ENCODE measurements around the gene DNAH10. TPM values are rescaled to one million over a fixed set of nuclear protein-coding genes. Genes with fewer than 3 reads are reported as not detected.

The DNAH10 gene
- total RNA-seq, 1 donor from 2014 or later = 1.2 TPM

GRCh38 chr12:123843912-123844748, 82.0 kb downstream of the DNAH10 start:
- no peak for DNase-seq (ENCODE audit: low spot score)
- H3K4me1 Mint-ChIP-seq (ENCODE audit: low read depth) = no peaks in the 10 kb centered on the region
- H3K4me3 Mint-ChIP-seq (ENCODE audit: unreplicated experiment) = no peak overlapping the region
- no peaks in the 10 kb centered on the region for H3K36me3 Mint-ChIP-seq (ENCODE audit: low read depth)
- TF ChIP-seq CTCF (IDR thresholded peaks at IDR 0.05) = no peak
- no peak overlapping the region for H3K27ac Mint-ChIP-seq (ENCODE audit: unreplicated experiment)
- no peaks in the 10 kb centered on the region for H3K9me3 Mint-ChIP-seq (ENCODE audit: low read depth)
- peaks cover 10% of the 10 kb centered on the region for H3K27me3 Mint-ChIP-seq (ENCODE audit: low read depth)

GRCh38 chr12:123845881-123846280, 83.8 kb downstream of the DNAH10 start:
- TF ChIP-seq CTCF (IDR thresholded peaks at IDR 0.05) = no peak
- no peaks in the 10 kb centered on the region for H3K36me3 Mint-ChIP-seq (ENCODE audit: low read depth)
- no peak overlapping the region for H3K4me3 Mint-ChIP-seq (ENCODE audit: unreplicated experiment)
- DNase-seq (ENCODE audit: low spot score) = no peak
- peaks cover 5% of the 10 kb centered on the region for H3K27me3 Mint-ChIP-seq (ENCODE audit: low read depth)
- H3K9me3 Mint-ChIP-seq (ENCODE audit: low read depth) = no peaks in the 10 kb centered on the region
- no peaks in the 10 kb centered on the region for H3K4me1 Mint-ChIP-seq (ENCODE audit: low read depth)
- H3K27ac Mint-ChIP-seq (ENCODE audit: unreplicated experiment) = no peak overlapping the region

GRCh38 chr12:123846340-123846739, 84.2 kb downstream of the DNAH10 start:
- H3K4me3 Mint-ChIP-seq (ENCODE audit: unreplicated experiment) = no peak overlapping the region
- TF ChIP-seq CTCF (IDR thresholded peaks at IDR 0.05) = no peak

DNA sequence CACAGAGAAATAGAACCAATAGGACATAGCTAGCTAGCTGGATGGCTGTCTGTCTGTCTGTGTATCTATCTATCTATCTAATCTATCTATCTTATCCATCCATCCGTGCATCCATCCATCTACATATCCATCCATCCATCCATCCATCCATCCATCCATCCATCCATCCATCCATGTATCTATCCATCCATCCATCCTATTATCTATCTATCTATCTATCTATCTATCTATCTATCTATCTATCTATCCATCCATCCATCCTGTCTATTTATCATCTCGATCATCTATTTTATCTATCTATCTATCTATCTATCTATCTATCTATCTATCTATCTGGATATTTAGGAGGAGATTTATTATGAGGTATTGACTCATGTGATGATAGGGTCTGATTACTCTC, 84.9 kb downstream of the DNAH10 start:
- no peak for TF ChIP-seq CTCF (IDR thresholded peaks at IDR 0.05)
- Mint-ChIP-seq H3K36me3 (ENCODE audit: low read depth) (peaks cover 2% of the 10 kb centered on the region), H3K9me3 (ENCODE audit: low read depth) (peaks cover 2% of the 10 kb centered on the region), H3K4me1 (ENCODE audit: low read depth) (no peaks in the 10 kb centered on the region), H3K27me3 (ENCODE audit: low read depth) (peaks cover 2% of the 10 kb centered on the region), H3K27ac (ENCODE audit: unreplicated experiment) (no peak overlapping the region), H3K4me3 (ENCODE audit: unreplicated experiment) (no peak overlapping the region)
- no peak for DNase-seq (ENCODE audit: low spot score)

More at GRCh38 chr12:123846340-123846739, 84.2 kb downstream of the DNAH10 start:
- DNase-seq (ENCODE audit: low spot score) = no peak
- no peak overlapping the region for H3K27ac Mint-ChIP-seq (ENCODE audit: unreplicated experiment)
- no peaks in the 10 kb centered on the region for H3K36me3 Mint-ChIP-seq (ENCODE audit: low read depth)
- no peaks in the 10 kb centered on the region for H3K9me3 Mint-ChIP-seq (ENCODE audit: low read depth)
- H3K4me1 Mint-ChIP-seq (ENCODE audit: low read depth) = no peaks in the 10 kb centered on the region
- peaks cover under 1% of the 10 kb centered on the region for H3K27me3 Mint-ChIP-seq (ENCODE audit: low read depth)

GRCh38 chr12:123847876-123848275, 85.8 kb downstream of the DNAH10 start:
- TF ChIP-seq CTCF (IDR thresholded peaks at IDR 0.05) = no peak
- no peak overlapping the region for H3K27ac Mint-ChIP-seq (ENCODE audit: unreplicated experiment)
- H3K4me3 Mint-ChIP-seq (ENCODE audit: unreplicated experiment) = no peak overlapping the region
- no peak for DNase-seq (ENCODE audit: low spot score)
- no peaks in the 10 kb centered on the region for H3K4me1 Mint-ChIP-seq (ENCODE audit: low read depth)
- peaks cover 3% of the 10 kb centered on the region for H3K9me3 Mint-ChIP-seq (ENCODE audit: low read depth)
- peaks cover 3% of the 10 kb centered on the region for H3K27me3 Mint-ChIP-seq (ENCODE audit: low read depth)
- H3K36me3 Mint-ChIP-seq (ENCODE audit: low read depth) = peaks cover 4% of the 10 kb centered on the region
